GM23338 (cell line): Measurements from ENCODE around the gene CRELD1.

Source experiments
- CTCF ChIP-seq, 2 experiments: fragments of 200-600 bp in 1 of 2; sonication (generic) in 1 of 2; conservative IDR thresholded peaks; 2 replicates each; pipeline versions ENCODE4 v1.5.1 to v1.6.1; 2016 to 2017; ENCODE audit warnings: antibody characterized with exemption in 2 of 2, low read depth in 2 of 2, mild to moderate bottlenecking in 2 of 2, moderate library complexity in 1 of 2
- POLR2AphosphoS5 ChIP-seq: IDR thresholded peaks from 2 replicates; pipeline ENCODE4 v1.6.1; 2016; ENCODE audit warnings: antibody characterized with exemption, low read depth

DNA sequence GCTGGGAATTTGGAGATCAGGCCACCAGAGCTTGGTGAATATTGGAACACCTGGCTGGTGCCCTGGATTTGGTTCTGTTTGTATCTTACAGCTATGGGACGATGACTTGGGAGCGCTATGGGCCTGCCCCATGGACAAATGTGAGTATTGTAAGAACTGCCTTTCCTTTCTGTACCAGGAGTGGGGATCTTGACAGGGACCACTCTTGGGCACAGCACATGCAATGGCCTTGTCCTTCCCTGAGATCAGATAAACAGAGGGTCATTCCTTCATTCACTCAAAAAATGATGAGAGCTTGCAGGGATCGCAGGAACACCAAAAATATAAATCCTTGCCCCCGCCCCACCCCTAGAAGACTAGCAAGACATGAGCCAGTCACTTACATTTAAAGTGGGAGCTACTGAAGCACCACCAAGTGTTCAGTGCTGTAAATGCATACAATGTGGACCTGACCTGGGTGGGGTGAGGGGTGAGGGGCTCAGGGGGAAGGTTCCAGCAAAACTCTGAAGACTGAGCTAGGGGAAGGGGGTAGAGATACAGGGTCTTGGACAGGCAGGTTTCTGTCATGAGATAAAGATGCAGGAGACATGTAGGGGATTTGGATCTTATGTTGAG, 2.7 kb upstream of the CRELD1 start:
- TF ChIP-seq POLR2AphosphoS5 (no peak), CTCF (conservative IDR thresholded peaks at IDR 0.05; ENCODE audit: low read depth in 2 of 2) (peak in 1 of 2 experiments; percentile 43; a peak in 2 of 4 replicates)
